ENCODE data around the gene NDUFV1. TPM values are rescaled to one million over a fixed set of nuclear protein-coding genes. Genes with fewer than 3 reads are reported as not detected.

The NDUFV1 gene
- total RNA-seq, 2 experiments from 2014 or later = 211 to 219 TPM

DNA sequence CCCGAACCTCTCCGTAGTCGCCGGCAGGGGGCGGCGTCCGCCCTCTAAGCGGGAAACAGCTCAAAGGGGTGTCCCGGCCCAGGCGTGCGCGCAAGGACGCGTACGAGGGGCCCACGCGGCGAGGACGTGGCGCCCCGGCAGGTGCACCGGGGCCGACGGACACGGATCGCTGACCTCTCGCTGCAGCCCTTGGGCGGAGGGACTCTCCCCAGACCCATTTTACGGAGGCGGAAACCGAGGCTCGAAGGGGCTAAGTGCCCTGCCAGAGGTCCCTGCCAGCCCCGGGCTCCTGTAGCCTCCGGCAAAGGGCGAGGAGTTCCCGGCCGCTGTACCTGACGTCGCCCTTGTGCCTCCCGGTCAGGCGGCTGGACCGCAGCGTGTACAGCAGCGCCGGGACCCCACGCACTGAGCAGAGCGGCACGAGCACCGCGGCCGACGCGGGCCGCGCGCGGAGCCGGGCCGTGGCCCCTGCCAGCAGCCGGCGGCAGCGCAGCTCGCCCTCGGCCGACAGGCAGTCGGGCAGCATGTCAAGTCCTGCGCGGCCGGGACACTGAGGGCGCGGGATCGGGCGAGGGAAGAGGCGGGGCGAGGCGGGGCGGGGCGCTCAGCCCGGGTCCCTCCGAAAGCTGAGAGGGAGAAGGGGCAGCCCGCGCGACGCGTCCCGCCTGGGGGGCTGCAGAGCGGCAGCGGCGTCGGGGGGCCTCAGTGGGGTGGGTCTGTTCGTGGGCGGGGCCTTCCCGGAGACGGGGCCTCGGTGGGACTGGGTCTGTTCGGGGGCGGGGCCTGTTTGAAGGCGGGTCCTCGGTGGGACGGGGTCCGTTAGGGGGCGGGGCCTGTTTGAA, 22.9 kb downstream of the NDUFV1 start, which contains the start of gene NUDT8:
TSS of gene NUDT8 (minus strand) at position 552 of the 842 bp plus-strand sequence. CDS start at position 526, 26 bp downstream.
- Mint-ChIP-seq H3K27me3 (peaks cover 2% of the 10 kb centered on the region), H3K36me3 (no peaks in the 10 kb centered on the region), H3K9me3 (no peaks in the 10 kb centered on the region), H3K27ac (peak within 1 kb of the TSS; percentile 91), H3K4me3 (peak within 1 kb of the TSS; percentile 93), H3K4me1 (peaks cover 16% of the 10 kb centered on the region)
- peak; percentile 65 for ATAC-seq (ENCODE audit: low read depth)
- POLR2A ChIA-PET = interaction anchor here (0.5 to 4.3 kb wide), 14 partner anchors 9 to 360 kb away, joined by 3 to 44 read pairs (median 4); partner anchors contain the start of genes ACY3 and PPP1CA
- DNase-seq = peak; percentile 95

DNA sequence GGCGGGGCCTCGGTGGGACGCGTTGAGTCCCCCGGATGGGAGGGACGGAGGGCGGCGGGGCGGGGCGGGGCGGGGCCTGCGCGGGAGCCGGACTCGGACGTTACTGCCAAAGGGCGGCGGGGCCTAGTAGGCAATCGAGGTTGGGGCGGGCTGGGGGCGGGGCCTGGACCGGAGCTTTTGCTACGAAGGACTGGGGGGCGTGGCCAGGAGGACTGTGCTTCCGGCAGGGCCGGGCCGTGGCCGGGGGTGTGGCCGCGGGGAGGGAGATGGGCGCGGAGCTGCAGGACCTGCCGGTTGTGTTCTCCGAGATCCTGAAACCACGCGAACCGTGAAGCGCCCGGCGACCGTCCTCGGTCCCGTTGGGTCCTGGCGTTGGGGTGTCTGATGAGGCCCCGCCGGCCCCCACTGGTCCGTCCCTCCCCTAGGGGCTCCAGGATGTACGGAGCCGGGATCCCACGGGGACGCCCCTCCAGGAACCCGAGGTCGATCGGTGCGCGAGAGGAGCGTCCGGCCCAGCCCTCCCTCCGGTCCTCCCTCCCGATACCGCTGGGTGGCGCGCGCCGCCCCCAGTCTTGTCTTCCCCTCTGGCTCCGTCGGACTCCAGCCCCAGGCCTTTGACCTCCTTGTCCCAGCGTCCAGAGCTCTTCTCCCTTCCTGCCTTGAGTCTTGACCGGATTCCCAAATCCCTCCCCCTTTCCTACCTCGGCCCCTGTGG, 23.6 kb downstream of the NDUFV1 start:
- Mint-ChIP-seq H3K27me3 (peaks cover 2% of the 10 kb centered on the region), H3K4me1 (peaks cover 13% of the 10 kb centered on the region), H3K4me3 (peak overlapping the region; percentile 93), H3K36me3 (no peaks in the 10 kb centered on the region), H3K27ac (peak overlapping the region; percentile 91), H3K9me3 (no peaks in the 10 kb centered on the region)
- DNase-seq = peak; percentile 98
- ATAC-seq (ENCODE audit: low read depth) = peak; percentile 62
- POLR2A ChIA-PET = interaction anchor here (0.6 to 4.3 kb wide), 9 partner anchors 8 to 229 kb away, joined by 3 to 44 read pairs (median 5); partner anchors contain the start of genes ACY3 and PPP1CA

DNA sequence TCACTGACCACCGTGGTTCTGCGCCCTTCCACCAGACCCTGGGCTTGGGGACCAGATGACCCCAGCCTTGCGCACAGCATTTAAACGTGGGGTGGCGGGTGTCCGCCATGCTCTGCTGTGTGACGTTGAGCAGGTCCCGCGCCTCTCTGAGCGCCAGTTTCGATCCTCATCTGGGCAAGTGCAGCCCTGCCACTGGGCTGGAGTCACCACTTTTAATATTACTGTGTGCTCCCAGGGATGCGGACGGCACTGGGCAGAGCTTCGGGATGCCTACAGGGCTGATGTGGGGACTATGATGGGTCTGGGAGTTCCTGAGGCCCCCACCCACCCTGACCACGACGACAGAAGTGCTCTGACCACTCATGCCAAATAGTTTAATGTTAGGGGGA, 24.2 kb downstream of the NDUFV1 start:
- H3K36me3 Mint-ChIP-seq = no peaks in the 10 kb centered on the region
- peak overlapping the region; percentile 93 for H3K4me3 Mint-ChIP-seq
- peak overlapping the region; percentile 89 for H3K27ac Mint-ChIP-seq
- POLR2A ChIA-PET = interaction anchor here (1.1 to 4.3 kb wide), 3 partner anchors 14 to 229 kb away, joined by 3 to 44 read pairs (median 28); partner anchors contain the start of genes ACY3 and PPP1CA
- no peaks in the 10 kb centered on the region for H3K9me3 Mint-ChIP-seq
- H3K4me1 Mint-ChIP-seq = peaks cover 11% of the 10 kb centered on the region
- no peak for ATAC-seq (ENCODE audit: low read depth)
- no peak for DNase-seq
- H3K27me3 Mint-ChIP-seq = peaks cover 2% of the 10 kb centered on the region

DNA sequence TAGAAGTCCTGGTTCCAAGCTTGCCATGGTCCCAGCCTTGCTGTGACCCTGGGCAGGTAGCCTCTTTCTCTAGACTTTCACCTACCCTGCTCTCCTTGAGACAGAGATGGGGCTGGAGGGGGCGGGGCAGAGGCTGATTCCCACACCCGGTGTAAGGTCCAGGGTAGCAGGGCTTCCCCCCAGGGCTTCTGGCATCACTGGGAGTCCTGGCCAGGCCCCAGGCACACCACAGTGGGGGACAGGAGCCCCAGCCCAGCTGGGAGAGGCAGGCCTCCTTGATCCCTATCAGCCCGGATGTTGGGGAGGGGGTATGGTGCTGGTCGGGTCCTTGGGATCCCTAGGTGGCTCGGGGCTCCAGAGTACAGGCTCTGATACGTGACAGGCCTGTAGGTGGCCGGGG, 24.7 kb downstream of the NDUFV1 start:
- DNase-seq (peak; percentile 37), ATAC-seq (ENCODE audit: low read depth) (no peak)
- Mint-ChIP-seq H3K27ac (no peak overlapping the region), H3K4me1 (peaks cover 11% of the 10 kb centered on the region), H3K9me3 (no peaks in the 10 kb centered on the region), H3K36me3 (no peaks in the 10 kb centered on the region), H3K27me3 (peaks cover 2% of the 10 kb centered on the region), H3K4me3 (no peak overlapping the region)
- POLR2A ChIA-PET = interaction anchor here (3.0 to 4.3 kb wide), 2 partner anchors 14 to 19 kb away, joined by 28 to 44 read pairs; partner anchors contain the start of gene ACY3

DNA sequence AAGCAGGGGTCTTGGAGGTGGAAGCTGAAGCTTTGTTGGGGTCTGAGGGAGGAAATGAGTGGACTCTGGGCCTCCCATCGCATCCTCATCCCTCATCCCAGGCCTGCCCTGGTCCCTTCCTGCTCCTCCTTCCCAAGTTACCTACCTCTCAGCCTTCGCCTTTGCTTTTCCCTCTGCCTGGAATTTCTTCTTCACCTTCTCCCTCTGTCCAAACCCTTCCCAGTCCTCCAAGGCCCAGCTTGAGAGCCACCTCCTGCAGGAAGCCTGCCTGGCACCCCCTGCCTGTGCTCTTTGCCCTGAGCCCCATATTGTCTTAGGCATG, 25.1 kb downstream of the NDUFV1 start:
- Mint-ChIP-seq H3K9me3 (no peaks in the 10 kb centered on the region), H3K4me1 (peaks cover 11% of the 10 kb centered on the region), H3K4me3 (peak overlapping the region; percentile 49), H3K27me3 (peaks cover 2% of the 10 kb centered on the region), H3K36me3 (no peaks in the 10 kb centered on the region), H3K27ac (peak overlapping the region; percentile 47)
- POLR2A ChIA-PET = interaction anchor here (3.0 to 4.3 kb wide), 2 partner anchors 13 to 18 kb away, joined by 28 to 44 read pairs; partner anchors contain the start of gene ACY3
- ATAC-seq (ENCODE audit: low read depth) = no peak
- DNase-seq = no peak

DNA sequence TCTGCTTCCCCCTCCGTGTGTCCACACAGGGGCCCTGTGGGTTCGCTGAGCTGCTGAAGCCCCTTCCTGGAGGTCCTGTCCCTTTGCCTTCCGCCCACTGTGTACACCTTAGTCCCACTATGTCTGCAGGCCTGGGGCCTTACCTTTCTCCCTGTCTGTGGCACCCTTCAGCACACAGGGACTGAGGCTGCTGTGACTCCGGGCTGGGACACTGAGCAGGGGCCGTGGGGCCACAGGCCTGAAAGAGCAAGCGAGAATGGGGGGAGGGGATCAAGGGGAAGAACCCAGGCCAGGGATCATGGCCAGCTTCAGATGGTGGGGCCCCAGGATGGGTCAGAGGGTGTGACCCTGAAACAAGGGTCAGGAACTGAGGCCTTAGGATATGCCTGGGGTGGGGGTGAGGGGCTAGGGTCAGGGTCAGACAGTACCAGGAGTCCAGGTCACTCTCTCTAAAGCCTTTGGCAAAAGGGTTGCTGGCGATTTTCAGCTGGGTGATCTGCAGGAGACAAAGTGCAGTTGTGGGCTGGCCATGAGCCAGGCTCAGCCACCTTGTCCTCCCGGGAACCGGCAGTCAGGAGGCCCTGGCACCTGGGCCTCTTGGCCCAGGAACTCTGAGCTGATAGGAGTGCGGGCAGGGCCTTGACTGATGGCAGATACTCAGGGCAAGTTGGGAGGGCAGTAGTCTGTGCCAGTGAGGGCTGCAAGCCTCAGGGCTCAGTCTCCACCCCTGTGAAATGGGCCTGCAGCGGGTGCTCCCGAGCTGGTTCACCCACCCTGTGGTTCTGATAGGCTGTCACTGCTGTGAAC, 25.6 kb downstream of the NDUFV1 start:
- Mint-ChIP-seq H3K36me3 (no peaks in the 10 kb centered on the region), H3K9me3 (no peaks in the 10 kb centered on the region), H3K4me3 (no peak overlapping the region), H3K27me3 (peaks cover 2% of the 10 kb centered on the region), H3K4me1 (peaks cover 16% of the 10 kb centered on the region), H3K27ac (peak overlapping the region; percentile 47)
- DNase-seq (no peak), ATAC-seq (ENCODE audit: low read depth) (no peak)
- POLR2A ChIA-PET = interaction anchor here (1.1 to 4.3 kb wide), 2 partner anchors 13 to 16 kb away, joined by 3 to 28 read pairs; no protein-coding TSS in a partner anchor

DNA sequence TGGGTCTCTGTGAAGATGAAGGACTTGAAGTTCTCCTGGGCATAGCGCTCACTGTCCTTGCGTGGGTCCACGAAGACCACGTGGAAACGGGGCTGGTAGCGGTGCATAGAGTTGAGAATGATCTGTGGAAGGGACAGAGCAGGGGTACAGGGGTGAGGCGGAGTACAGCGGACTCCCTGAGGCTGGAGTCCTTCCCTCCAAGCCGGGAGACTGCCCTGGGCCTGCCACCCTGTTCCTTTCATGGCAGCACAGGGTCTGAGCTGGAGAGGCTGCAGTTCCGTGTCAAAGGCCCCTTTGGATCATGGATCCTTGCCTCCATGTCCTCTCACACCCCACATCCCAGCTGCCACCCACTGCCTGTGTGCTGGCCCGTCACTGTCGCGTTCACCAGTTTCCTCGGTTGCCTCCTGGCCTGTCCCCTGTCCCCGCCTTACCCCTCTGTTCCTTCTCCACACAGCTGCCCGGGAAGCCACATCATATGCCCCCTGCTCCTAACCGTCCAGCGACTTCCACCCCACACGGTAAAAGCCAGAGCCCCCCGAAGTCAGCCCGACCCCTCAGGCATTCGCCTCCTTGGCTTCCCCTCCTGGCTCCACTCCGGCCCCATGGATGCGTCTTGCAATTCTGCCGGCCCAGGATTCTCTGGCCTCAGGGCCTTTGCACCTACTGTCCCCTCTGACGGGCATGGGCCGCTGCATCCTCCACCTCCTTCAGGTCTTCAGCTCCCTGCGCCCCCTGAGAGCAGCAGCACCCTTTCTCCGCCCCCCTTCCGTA, 26.4 kb downstream of the NDUFV1 start:
- Mint-ChIP-seq H3K4me1 (peaks cover 17% of the 10 kb centered on the region), H3K27me3 (peaks cover 2% of the 10 kb centered on the region), H3K27ac (no peak overlapping the region), H3K4me3 (no peak overlapping the region), H3K9me3 (no peaks in the 10 kb centered on the region), H3K36me3 (no peaks in the 10 kb centered on the region)
- POLR2A ChIA-PET = interaction anchor here (1.1 kb wide), 1 partner anchor 16 kb away, joined by 3 read pairs; no protein-coding TSS in a partner anchor
- no peak for DNase-seq
- no peak for ATAC-seq (ENCODE audit: low read depth)

DNA sequence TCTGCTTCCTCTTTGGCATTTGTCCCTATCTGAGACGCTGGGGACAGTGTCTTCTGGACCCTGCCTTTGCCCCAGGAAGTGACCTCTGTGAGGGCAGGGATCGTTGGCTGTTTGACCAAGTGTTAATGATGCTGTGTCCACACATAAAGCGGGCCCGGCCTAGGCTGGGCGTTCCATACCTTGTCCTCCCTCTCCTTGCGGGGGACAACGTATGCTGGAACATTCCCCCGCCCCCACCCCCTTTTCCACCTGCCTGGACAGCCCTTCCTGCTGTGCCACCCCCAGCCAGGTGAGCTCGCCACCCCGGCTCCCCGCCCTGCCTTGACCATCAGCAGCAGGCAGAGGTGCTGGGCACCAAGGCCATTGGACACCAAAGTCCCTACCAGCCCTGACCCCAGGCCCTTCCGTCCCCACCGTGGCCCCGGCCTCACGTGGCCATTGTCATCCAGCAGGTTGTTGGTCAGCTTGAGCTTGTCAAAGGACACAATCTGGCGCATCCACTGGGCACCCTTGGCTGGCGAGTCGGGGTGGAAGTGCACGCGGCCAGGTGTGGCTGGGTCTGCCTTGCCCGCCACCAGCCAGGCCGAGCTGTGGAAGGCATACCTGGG, 27.1 kb downstream of the NDUFV1 start:
- Mint-ChIP-seq H3K4me1 (peaks cover 17% of the 10 kb centered on the region), H3K4me3 (no peak overlapping the region), H3K27ac (no peak overlapping the region), H3K27me3 (peaks cover 4% of the 10 kb centered on the region), H3K9me3 (no peaks in the 10 kb centered on the region), H3K36me3 (no peaks in the 10 kb centered on the region)
- POLR2A ChIA-PET = no interaction called here
- no peak for DNase-seq
- no peak for ATAC-seq (ENCODE audit: low read depth)

DNA sequence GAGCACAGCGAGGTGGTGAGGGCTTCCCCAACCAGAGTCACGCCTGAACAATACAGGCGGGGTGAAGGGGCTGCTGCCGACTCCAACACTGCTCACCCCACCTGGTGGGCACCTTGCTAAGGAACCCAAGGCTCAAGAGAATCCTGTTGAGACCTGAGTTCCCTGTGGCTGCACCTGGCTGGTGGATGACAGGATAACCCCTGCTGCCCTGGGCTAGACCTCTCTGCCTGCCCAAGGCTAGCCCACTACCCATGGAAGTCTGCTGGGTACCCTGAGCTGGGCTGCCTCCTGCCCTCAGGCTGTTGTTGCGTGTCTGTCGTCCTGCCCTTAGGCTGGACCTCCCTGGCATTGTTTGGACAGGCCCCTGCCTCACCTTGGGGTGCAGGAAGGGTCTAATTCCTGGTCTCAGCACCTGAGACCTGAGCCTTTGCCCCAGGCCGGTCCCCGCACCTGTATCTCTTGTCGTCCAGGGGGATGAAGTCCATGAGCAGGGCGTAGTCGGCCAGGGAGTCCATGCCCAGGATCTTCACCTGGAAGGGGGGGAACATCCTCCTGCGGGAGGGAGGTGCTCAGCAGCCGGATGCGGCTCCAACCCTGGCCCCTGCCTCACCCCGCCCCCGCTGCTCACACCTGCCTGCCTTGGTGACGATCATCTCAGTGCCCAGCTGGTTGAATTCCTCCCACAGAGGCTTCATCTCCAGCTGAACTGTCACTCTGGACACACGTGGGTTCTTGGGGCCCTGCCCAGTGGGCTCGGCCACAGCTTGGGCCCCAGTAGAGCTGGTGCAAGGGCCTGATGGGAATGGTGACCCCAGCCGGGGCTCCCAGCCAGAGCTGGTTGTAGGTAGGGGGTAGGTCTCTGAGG, 27.9 kb downstream of the NDUFV1 start:
- DNase-seq = no peak

DNA sequence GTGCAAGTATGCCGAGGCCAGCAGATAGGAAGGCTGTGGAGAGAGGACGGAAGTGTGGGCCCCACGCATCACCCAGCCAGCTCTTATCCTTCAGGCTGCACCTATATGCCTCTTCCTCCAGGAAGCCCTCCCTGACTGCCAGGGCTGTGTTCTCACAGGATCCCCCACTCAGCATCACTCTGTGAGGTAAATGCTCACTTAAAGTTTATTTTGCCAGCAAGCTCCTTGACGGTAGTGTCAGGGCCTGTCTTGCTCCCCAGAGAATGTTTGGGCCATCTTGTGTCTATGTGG, 28.4 kb downstream of the NDUFV1 start:
- Mint-ChIP-seq H3K36me3 (no peaks in the 10 kb centered on the region), H3K9me3 (no peaks in the 10 kb centered on the region), H3K4me1 (peaks cover 17% of the 10 kb centered on the region), H3K27ac (no peak overlapping the region), H3K4me3 (no peak overlapping the region), H3K27me3 (peaks cover 6% of the 10 kb centered on the region)
- DNase-seq (no peak), ATAC-seq (ENCODE audit: low read depth) (no peak)
- POLR2A ChIA-PET = interaction anchor here (0.5 kb wide), 1 partner anchor 16 kb away, joined by 6 read pairs; no protein-coding TSS in a partner anchor

More for the DNA sequence above, 27.9 kb downstream of the NDUFV1 start:
- no peak for ATAC-seq (ENCODE audit: low read depth)
- peaks cover 4% of the 10 kb centered on the region for H3K27me3 Mint-ChIP-seq
- POLR2A ChIA-PET = interaction anchor here (0.5 kb wide), 1 partner anchor 17 kb away, joined by 6 read pairs; no protein-coding TSS in a partner anchor
- H3K36me3 Mint-ChIP-seq = no peaks in the 10 kb centered on the region
- H3K4me1 Mint-ChIP-seq = peaks cover 17% of the 10 kb centered on the region
- no peak overlapping the region for H3K4me3 Mint-ChIP-seq
- no peaks in the 10 kb centered on the region for H3K9me3 Mint-ChIP-seq
- no peak overlapping the region for H3K27ac Mint-ChIP-seq

DNA sequence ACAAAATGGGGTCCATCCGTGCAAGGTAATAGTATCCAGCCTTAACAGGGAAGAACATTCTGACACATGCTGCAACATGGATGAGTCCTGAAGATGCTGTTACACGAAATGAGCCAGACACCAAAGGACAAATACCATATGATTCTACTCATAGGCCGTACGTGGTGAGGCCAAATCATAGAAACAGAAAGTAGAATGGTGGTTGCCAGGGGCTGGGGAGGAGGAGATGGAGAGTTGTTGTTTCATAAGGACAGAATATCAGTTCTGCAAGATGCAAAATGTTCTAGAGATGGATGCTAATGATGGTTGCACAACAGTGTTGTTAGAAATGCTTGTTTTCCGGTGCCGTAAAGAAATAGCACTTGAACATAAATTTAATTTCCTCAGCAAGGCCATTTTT, 30.2 kb downstream of the NDUFV1 start:
- Mint-ChIP-seq H3K36me3 (no peaks in the 10 kb centered on the region), H3K4me3 (no peak overlapping the region), H3K27ac (no peak overlapping the region), H3K4me1 (peaks cover 9% of the 10 kb centered on the region), H3K9me3 (no peaks in the 10 kb centered on the region), H3K27me3 (peaks cover 6% of the 10 kb centered on the region)
- no peak for DNase-seq
- ATAC-seq (ENCODE audit: low read depth) = no peak
- POLR2A ChIA-PET = interaction anchor here (0.6 kb wide), 1 partner anchor 14 kb away, joined by 3 read pairs; no protein-coding TSS in a partner anchor

All from activated naive CD8-positive, alpha-beta T cell treated with anti-CD3 and anti-CD28 coated beads, Interleukin-2, amount 10 ng/mL, durations not matched to agents 7 days and 5 days (primary cell).